Measurements from ENCODE around the gene VSIG8. TPM values are rescaled to one million over a fixed set of nuclear protein-coding genes. Genes with fewer than 3 reads are reported as not detected.

The VSIG8 gene
- total RNA-seq, 6 donors from 2014 or later = 0.34 TPM; not detected in 5

DNA sequence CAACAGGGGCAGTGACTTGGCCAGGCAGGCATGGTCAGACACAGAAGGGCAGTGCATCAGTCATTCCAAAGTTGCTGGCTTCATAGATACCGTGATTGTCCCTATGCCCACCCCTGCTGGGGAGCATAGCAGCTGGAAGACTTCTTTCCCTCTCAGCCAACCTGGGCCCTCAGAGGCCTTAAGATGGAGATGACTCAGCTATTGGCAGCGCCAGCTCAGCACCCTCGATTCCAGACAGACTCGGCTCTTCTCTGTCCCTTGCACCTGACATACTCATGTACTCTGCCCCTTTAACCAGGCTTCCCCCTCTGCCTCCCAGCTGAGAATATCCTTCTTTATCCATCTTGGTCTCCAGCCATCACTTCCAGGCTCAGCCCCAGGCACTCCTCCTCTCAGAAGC lies 19.0 kb downstream of the VSIG8 start:
- H3K4me1 ChIP-seq = peaks cover 0 to 4% (median 2%) of the 10 kb centered on the region in 4 donors
- no peak for ATAC-seq (ENCODE audit: low FRiP score in 2 of 2)
- H3K4me3 ChIP-seq = no peak overlapping the region
- no peak for DNase-seq
- TF ChIP-seq EP300 (IDR thresholded peaks at IDR 0.05) = no peak
- TF ChIP-seq, protein P1, sequence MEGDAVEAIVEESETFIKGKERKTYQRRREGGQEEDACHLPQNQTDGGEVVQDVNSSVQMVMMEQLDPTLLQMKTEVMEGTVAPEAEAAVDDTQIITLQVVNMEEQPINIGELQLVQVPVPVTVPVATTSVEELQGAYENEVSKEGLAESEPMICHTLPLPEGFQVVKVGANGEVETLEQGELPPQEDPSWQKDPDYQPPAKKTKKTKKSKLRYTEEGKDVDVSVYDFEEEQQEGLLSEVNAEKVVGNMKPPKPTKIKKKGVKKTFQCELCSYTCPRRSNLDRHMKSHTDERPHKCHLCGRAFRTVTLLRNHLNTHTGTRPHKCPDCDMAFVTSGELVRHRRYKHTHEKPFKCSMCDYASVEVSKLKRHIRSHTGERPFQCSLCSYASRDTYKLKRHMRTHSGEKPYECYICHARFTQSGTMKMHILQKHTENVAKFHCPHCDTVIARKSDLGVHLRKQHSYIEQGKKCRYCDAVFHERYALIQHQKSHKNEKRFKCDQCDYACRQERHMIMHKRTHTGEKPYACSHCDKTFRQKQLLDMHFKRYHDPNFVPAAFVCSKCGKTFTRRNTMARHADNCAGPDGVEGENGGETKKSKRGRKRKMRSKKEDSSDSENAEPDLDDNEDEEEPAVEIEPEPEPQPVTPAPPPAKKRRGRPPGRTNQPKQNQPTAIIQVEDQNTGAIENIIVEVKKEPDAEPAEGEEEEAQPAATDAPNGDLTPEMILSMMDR (IDR thresholded peaks at IDR 0.05) = no peak
- no peak for TF ChIP-seq POLR2AphosphoS5 (IDR thresholded peaks at IDR 0.05)
- no peak for TF ChIP-seq POLR2A (IDR thresholded peaks at IDR 0.05)
- H3K27ac ChIP-seq = no peak overlapping the region
- H3K36me3 ChIP-seq = peaks cover 0 to 6% (median 0%) of the 10 kb centered on the region in 4 donors
- WGBS, 2 donors = 88 to 92% methylated on average over 3 to 4 of the region's 4 CpGs
- H3K9me3 ChIP-seq = no peaks in the 10 kb centered on the region
- no peaks in the 10 kb centered on the region for H3K27me3 ChIP-seq

DNA sequence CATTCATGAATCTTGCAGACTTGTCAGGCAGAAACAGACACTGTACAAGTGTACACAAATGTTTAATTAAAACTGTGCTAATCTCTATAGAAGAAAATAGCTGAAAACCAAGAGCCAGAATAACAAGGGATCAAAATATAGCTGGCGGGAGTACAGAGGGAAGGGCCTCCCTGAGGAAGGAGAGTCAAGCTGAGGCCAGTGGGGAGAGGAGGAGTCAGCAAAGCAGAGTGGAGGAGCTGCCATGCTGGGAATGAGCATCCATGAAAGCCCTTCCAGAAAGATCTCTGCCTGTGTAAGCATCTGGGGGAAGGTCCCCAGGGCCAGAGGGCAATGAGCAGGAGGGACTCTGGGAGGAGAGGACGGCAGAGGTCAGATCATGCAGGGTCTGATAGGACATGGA lies 20.7 kb downstream of the VSIG8 start:
- ATAC-seq (ENCODE audit: low FRiP score in 2 of 2) (no peak), DNase-seq (no peak)

GRCh38 chr1:159839116-159839849 lies 23.2 kb downstream of the VSIG8 start:
- Histone ChIP-seq H3K4me3 (no peak overlapping the region), H3K27ac (no peak overlapping the region), H3K9me3 (no peaks in the 10 kb centered on the region), H3K36me3 (peaks cover 0 to 6% (median 0%) of the 10 kb centered on the region in 4 donors), H3K27me3 (no peaks in the 10 kb centered on the region), H3K4me1 (no peaks in the 10 kb centered on the region)
- ATAC-seq (ENCODE audit: low FRiP score in 2 of 2) (no peak), DNase-seq (no peak)
- 91 to 97% methylated on average over 5 of the region's 5 CpGs for WGBS, 2 donors
- no peak for TF ChIP-seq POLR2A (IDR thresholded peaks at IDR 0.05)
- no peak for TF ChIP-seq POLR2AphosphoS5 (IDR thresholded peaks at IDR 0.05)
- TF ChIP-seq EP300 (IDR thresholded peaks at IDR 0.05) = no peak
- TF ChIP-seq, protein P1 (IDR thresholded peaks at IDR 0.05) = no peak

More for the DNA sequence above, 20.7 kb downstream of the VSIG8 start:
- Histone ChIP-seq H3K4me3 (no peak overlapping the region), H3K36me3 (peaks cover 0 to 6% (median 0%) of the 10 kb centered on the region in 4 donors), H3K27ac (no peak overlapping the region), H3K4me1 (no peaks in the 10 kb centered on the region), H3K9me3 (no peaks in the 10 kb centered on the region), H3K27me3 (no peaks in the 10 kb centered on the region)
- WGBS, 2 donors = 80 to 91% methylated on average over 2 of the region's 2 CpGs
- no peak for TF ChIP-seq POLR2AphosphoS5 (IDR thresholded peaks at IDR 0.05)
- no peak for TF ChIP-seq POLR2A (IDR thresholded peaks at IDR 0.05)
- no peak for TF ChIP-seq EP300 (IDR thresholded peaks at IDR 0.05)
- TF ChIP-seq, protein P1 (IDR thresholded peaks at IDR 0.05) = no peak

GRCh38 chr1:159838715-159839114 lies 23.7 kb downstream of the VSIG8 start:
- H3K4me3 ChIP-seq = no peak overlapping the region
- DNase-seq = no peak
- H3K27ac ChIP-seq = no peak overlapping the region
- no peaks in the 10 kb centered on the region for H3K4me1 ChIP-seq
- TF ChIP-seq, protein P1 (IDR thresholded peaks at IDR 0.05) = no peak
- TF ChIP-seq POLR2AphosphoS5 (IDR thresholded peaks at IDR 0.05) (no peak), POLR2A (IDR thresholded peaks at IDR 0.05) (no peak), EP300 (IDR thresholded peaks at IDR 0.05) (no peak)
- no peaks in the 10 kb centered on the region for H3K9me3 ChIP-seq
- H3K36me3 ChIP-seq = peaks cover 0 to 6% (median 0%) of the 10 kb centered on the region in 4 donors
- 86 to 90% methylated on average over 1 of the region's 1 CpG for WGBS, 2 donors
- H3K27me3 ChIP-seq = no peaks in the 10 kb centered on the region
- ATAC-seq (ENCODE audit: low FRiP score in 2 of 2) = no peak

Data from upper lobe of left lung (tissue), 6 donors.